Mesenchymal stem cell (in vitro differentiated cells and primary cell): ENCODE results near the gene SLC35A3.
"Not testable (repeated sequence)": the region's sequence is repeated elsewhere in the genome, so short reads cannot be mapped to it uniquely, and the experiment has no call there.

Experiments used
- DNase-seq: peaks from one replicate; pipeline ENCODE4 v3.0.0-alpha.2; 2013
- H2AFZ ChIP-seq: one replicate; pipeline ENCODE4 v1.6.1; 2013; ENCODE audit warnings: low read depth, mild to moderate bottlenecking, control low read depth, inconsistent platforms, low read length, moderate library complexity
- H2AK5ac ChIP-seq: 2 replicates; pipeline ENCODE4 v1.6.1; 2013; ENCODE audit warnings: low read length, moderate library complexity, mild to moderate bottlenecking, inconsistent platforms; ENCODE audit not compliant: severe bottlenecking
- H2BK120ac ChIP-seq: one replicate; pipeline ENCODE4 v1.6.1; 2013; ENCODE audit warnings: low read depth, mild to moderate bottlenecking, inconsistent platforms, low read length, moderate library complexity
- H2BK12ac ChIP-seq, 2 experiments: one replicate each; pipeline ENCODE4 v1.6.1; 2013; ENCODE audit warnings: inconsistent platforms in 2 of 2, low read length in 2 of 2, mild to moderate bottlenecking in 2 of 2, moderate library complexity in 2 of 2, control low read depth in 1 of 2
- H2BK15ac ChIP-seq: one replicate; pipeline ENCODE4 v1.6.1; 2013; ENCODE audit warnings: mild to moderate bottlenecking, low read depth, inconsistent platforms; ENCODE audit not compliant: poor library complexity, severe bottlenecking
- H2BK5ac ChIP-seq: 2 replicates; pipeline ENCODE4 v1.6.1; 2013; ENCODE audit warnings: low read depth, mild to moderate bottlenecking, low read length, control low read depth, inconsistent platforms; ENCODE audit not compliant: poor library complexity, severe bottlenecking
- H3K14ac ChIP-seq, 2 experiments: one replicate each; pipeline ENCODE4 v1.6.1; 2013; ENCODE audit warnings: inconsistent platforms in 2 of 2, low read length in 2 of 2, control low read depth in 1 of 2, mild to moderate bottlenecking in 1 of 2, moderate library complexity in 1 of 2
- H3K18ac ChIP-seq, 2 experiments: one replicate each; pipeline ENCODE4 v1.6.1; 2013; ENCODE audit warnings: inconsistent platforms in 2 of 2, low read length in 2 of 2, control low read depth in 1 of 2, low read depth in 1 of 2, mild to moderate bottlenecking in 1 of 2
- H3K23ac ChIP-seq, 2 experiments: one replicate each; pipeline ENCODE4 v1.6.1; 2013; ENCODE audit warnings: inconsistent platforms in 2 of 2, low read length in 2 of 2, mild to moderate bottlenecking in 2 of 2, moderate library complexity in 2 of 2, control low read depth in 1 of 2
- H3K27ac ChIP-seq: 2 replicates; pipeline ENCODE4 v1.5.1; 2013; ENCODE audit warnings: mild to moderate bottlenecking, moderate library complexity, low read length, control low read depth, inconsistent platforms; ENCODE audit not compliant: poor library complexity, severe bottlenecking
- H3K27me3 ChIP-seq, 2 experiments: 2 replicates each; pipeline versions ENCODE4 v1.6.1 to v1.7.0; 2013; ENCODE audit warnings: low read length in 2 of 2, mild to moderate bottlenecking in 2 of 2, moderate library complexity in 2 of 2, control low read depth in 1 of 2, inconsistent platforms in 1 of 2; ENCODE audit not compliant: control insufficient read depth in 1 of 2, insufficient read depth in 1 of 2
- H3K36me3 ChIP-seq, 2 experiments: 2 replicates each; pipeline versions ENCODE4 v1.6.1 to v1.7.0; 2013; ENCODE audit warnings: low read length in 2 of 2, control low read depth in 1 of 2, inconsistent platforms in 1 of 2, low read depth in 1 of 2, mild to moderate bottlenecking in 1 of 2; ENCODE audit not compliant: insufficient read depth in 2 of 2, control insufficient read depth in 1 of 2
- H3K4ac ChIP-seq, 2 experiments: one replicate each; pipeline ENCODE4 v1.6.1; 2013; ENCODE audit warnings: inconsistent platforms in 2 of 2, low read length in 2 of 2, mild to moderate bottlenecking in 2 of 2, moderate library complexity in 2 of 2, control low read depth in 1 of 2, low read depth in 1 of 2
- H3K4me1 ChIP-seq: 2 replicates; pipeline ENCODE4 v1.6.1; 2013; ENCODE audit warnings: low read depth, low read length, control low read depth; ENCODE audit not compliant: control insufficient read depth, insufficient read depth
- H3K4me2 ChIP-seq: 2 replicates; pipeline ENCODE4 v1.6.1; 2013; ENCODE audit warnings: low read length, mild to moderate bottlenecking, inconsistent platforms; ENCODE audit not compliant: poor library complexity, severe bottlenecking
- H3K4me3 ChIP-seq, 2 experiments: 2 replicates each; pipeline versions ENCODE4 v1.5.1 to v1.7.0; 2013; ENCODE audit warnings: low read length in 2 of 2, mild to moderate bottlenecking in 2 of 2, control low read depth in 1 of 2, low read depth in 1 of 2; ENCODE audit not compliant: insufficient read depth in 1 of 2
- H3K79me1 ChIP-seq: replicated peaks from 2 replicates; pipeline ENCODE4 v1.6.1; 2013; ENCODE audit warnings: mild to moderate bottlenecking, control low read depth, low read length, inconsistent platforms; ENCODE audit not compliant: poor library complexity, severe bottlenecking
- H3K9ac ChIP-seq: 2 replicates; pipeline ENCODE4 v1.7.0; 2013; ENCODE audit warnings: mild to moderate bottlenecking, low read length, moderate library complexity
- H3K9me3 ChIP-seq: 2 replicates; pipeline ENCODE4 v1.7.0; 2013; ENCODE audit warnings: mild to moderate bottlenecking, low read length; ENCODE audit not compliant: control insufficient read depth
- H4K8ac ChIP-seq: one replicate; pipeline ENCODE4 v1.6.1; 2013; ENCODE audit warnings: inconsistent platforms, mild to moderate bottlenecking, low read length, moderate library complexity
- H4K91ac ChIP-seq: one replicate; pipeline ENCODE4 v1.6.1; 2013; ENCODE audit warnings: mild to moderate bottlenecking, low read length, inconsistent platforms
- WGBS: methylation state at CpG from one replicate; pipeline ENCODE4 v1.1.7; 2013; ENCODE audit warnings: mixed read lengths; 5-methylcytosine and 5-hydroxymethylcytosine counted together

SLC35A3 gene

DNA sequence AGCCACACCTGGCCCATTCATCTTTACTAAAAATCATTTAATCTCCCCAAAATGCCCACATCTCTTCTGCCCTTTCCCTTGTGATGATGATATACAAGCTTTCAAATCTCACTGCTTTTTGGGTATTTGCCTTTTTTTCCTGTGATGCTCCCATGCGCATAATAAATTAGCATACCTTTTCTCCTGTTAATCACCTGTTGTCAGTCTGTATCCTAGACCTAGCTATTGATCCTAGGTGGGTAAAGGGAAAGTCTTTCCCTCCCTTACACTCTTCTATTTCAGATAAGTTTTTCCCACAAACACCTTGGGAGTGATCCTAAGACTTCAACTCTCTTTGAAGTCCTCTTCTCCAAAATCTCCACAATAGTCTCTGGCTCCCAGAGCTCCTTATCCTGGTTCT lies 12.0 kb upstream of the SLC35A3 start:
- Histone ChIP-seq H3K4me2 (no peak overlapping the region), H2BK12ac (no peak overlapping the region), H3K27ac (no peak overlapping the region), H3K18ac (no peak overlapping the region), H4K91ac (no peak overlapping the region), H2AK5ac (no peak overlapping the region), H2AFZ (no peak overlapping the region), H4K8ac (no peak overlapping the region), H3K79me1 (no peaks in the 10 kb centered on the region), H3K4me3 (no peak overlapping the region), H3K27me3 (no peaks in the 10 kb centered on the region), H3K4me1 (no peaks in the 10 kb centered on the region), H3K36me3 (no peaks in the 10 kb centered on the region), H2BK15ac (no peak overlapping the region), H3K9me3 (no peaks in the 10 kb centered on the region), H2BK120ac (no peak overlapping the region), H2BK5ac (no peak overlapping the region), H3K4ac (no peak overlapping the region), H3K9ac (no peak overlapping the region), H3K14ac (no peak overlapping the region), H3K23ac (no peak overlapping the region)
- no peak for DNase-seq
- WGBS = 92% methylated on average over 1 of the region's 1 CpG

- H3K4me2 ChIP-seq, H3K4ac ChIP-seq, H3K14ac ChIP-seq, H3K79me1 ChIP-seq, H2BK5ac ChIP-seq, H4K91ac ChIP-seq, H2AFZ ChIP-seq, H3K23ac ChIP-seq, H3K9me3 ChIP-seq, H3K27ac ChIP-seq, H2AK5ac ChIP-seq, H3K4me1 ChIP-seq, H3K18ac ChIP-seq, H3K27me3 ChIP-seq, H3K36me3 ChIP-seq, H3K4me3 ChIP-seq, H2BK12ac ChIP-seq, H3K9ac ChIP-seq, DNase-seq, H2BK15ac ChIP-seq, H4K8ac ChIP-seq, H2BK120ac ChIP-seq: not testable (repeated sequence)
- WGBS = 23% methylated on average over 6 of the region's 7 CpGs
Observed at GRCh38 chr1:99959189-99959705, 10.5 kb upstream of the SLC35A3 start.

DNA sequence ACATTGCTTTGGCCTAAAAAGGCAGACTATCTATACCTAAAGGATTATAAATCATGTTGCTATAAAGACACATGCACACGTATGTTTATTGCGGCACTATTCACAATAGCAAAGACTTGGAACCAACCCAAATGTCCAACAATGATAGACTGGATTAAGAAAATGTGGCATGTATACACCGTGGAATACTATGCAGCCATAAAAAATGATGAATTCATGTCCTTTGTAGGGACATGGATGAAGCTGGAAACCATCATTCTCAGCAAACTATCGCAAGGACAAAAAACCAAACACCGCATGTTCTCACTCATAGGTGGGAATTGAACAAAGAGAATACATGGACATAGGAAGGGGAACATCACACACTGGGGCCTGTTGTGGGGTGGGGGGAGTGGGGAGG lies 9.5 kb upstream of the SLC35A3 start:
- H2BK5ac ChIP-seq, H2AK5ac ChIP-seq, H3K18ac ChIP-seq, H3K27ac ChIP-seq, H3K4me1 ChIP-seq, H2BK120ac ChIP-seq, H4K91ac ChIP-seq, H3K4ac ChIP-seq, H2BK15ac ChIP-seq, DNase-seq, H3K4me2 ChIP-seq, H4K8ac ChIP-seq, H3K9ac ChIP-seq, H2BK12ac ChIP-seq, H3K79me1 ChIP-seq, H3K4me3 ChIP-seq, H3K9me3 ChIP-seq, H2AFZ ChIP-seq, H3K14ac ChIP-seq, H3K23ac ChIP-seq, H3K27me3 ChIP-seq, H3K36me3 ChIP-seq: not testable (repeated sequence)
- no CpG with 5 or more reads among the region's 5 CpGs for WGBS

DNA sequence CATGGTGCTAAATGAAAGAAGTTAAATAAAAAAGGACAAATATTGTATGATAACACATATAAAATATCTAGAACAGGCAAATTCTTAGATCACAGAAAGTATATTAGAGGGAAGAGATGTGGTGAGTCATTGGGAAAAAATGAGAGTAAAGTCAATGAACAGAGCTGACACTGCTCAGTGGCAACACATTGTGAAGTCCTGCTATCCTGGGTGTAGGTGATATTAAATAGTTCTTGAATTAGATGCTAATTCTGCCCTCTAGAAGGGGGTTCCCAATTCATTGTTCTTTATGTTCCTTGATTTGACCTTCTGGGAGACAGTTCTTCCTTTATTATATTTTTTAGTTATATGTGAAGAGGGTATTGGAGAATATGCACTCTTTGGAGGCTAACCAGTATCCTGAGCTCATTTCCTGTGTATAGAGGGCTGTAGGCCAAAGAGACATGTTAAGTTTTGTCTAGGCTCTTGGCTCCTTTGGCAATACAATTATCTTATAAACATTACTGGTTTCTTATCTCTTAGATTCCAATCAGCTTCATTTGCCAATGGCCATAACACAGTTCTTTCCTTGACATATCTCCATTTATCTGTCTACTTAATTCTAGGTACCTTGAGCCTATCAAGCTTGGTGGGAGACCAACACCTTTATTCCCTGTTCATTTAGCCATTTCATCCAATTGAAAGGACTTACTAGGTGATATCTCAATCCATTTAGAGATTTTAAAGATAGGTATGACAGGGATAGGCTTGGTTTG lies 6.6 kb upstream of the SLC35A3 start:
- no peak overlapping the region for H3K18ac ChIP-seq
- H3K4me3 ChIP-seq = no peak overlapping the region
- no peak overlapping the region for H2BK120ac ChIP-seq
- peak; percentile 56 for DNase-seq
- no peaks in the 10 kb centered on the region for H3K27me3 ChIP-seq
- no peak overlapping the region for H2BK5ac ChIP-seq
- no peaks in the 10 kb centered on the region for H3K9me3 ChIP-seq
- H3K9ac ChIP-seq = no peak overlapping the region
- H4K8ac ChIP-seq = no peak overlapping the region
- H3K4ac ChIP-seq = no peak overlapping the region
- no peaks in the 10 kb centered on the region for H3K36me3 ChIP-seq
- H2AK5ac ChIP-seq = no peak overlapping the region
- H3K23ac ChIP-seq = no peak overlapping the region
- no peak overlapping the region for H2AFZ ChIP-seq
- H2BK15ac ChIP-seq = no peak overlapping the region
- no peaks in the 10 kb centered on the region for H3K4me1 ChIP-seq
- no peak overlapping the region for H4K91ac ChIP-seq
- H3K79me1 ChIP-seq = no peaks in the 10 kb centered on the region
- no peak overlapping the region for H3K14ac ChIP-seq
- H3K4me2 ChIP-seq = no peak overlapping the region
- no peak overlapping the region for H3K27ac ChIP-seq
- no peak overlapping the region for H2BK12ac ChIP-seq
